Liver (tissue), 9 donors: Measurements from ENCODE around the gene LKAAEAR1. TPM values are rescaled to one million over a fixed set of nuclear protein-coding genes. Genes with fewer than 3 reads are reported as not detected.
A peak's percentile ranks its signal among the peaks of the same experiment; 100 is the strongest.

Source experiments
- DNase-seq: peaks from one replicate; pipeline ENCODE4 v3.0.0-alpha.2; 2017; ENCODE audit warnings: low spot score
- H3K27ac ChIP-seq, 2 donors: one replicate each; pipeline ENCODE4 v1.7.0; 2013; ENCODE audit warnings: inconsistent platforms in 2 of 2, low read length in 2 of 2, control low read depth in 1 of 2, low read depth in 1 of 2, mild to moderate bottlenecking in 1 of 2
- H3K27me3 ChIP-seq, 4 donors: one replicate each; pipeline versions ENCODE4 v1.6.1 to v1.7.0; 2013; ENCODE audit warnings: low read length in 3 of 4, inconsistent platforms in 1 of 4, mild to moderate bottlenecking in 1 of 4, moderate library complexity in 1 of 4; ENCODE audit not compliant: control insufficient read depth in 4 of 4, insufficient read depth in 4 of 4
- H3K36me3 ChIP-seq, 4 donors: one replicate each; pipeline versions ENCODE4 v1.6.1 to v1.7.0; 2013; ENCODE audit warnings: low read length in 3 of 4, mild to moderate bottlenecking in 3 of 4, low read depth in 1 of 4, moderate library complexity in 1 of 4; ENCODE audit not compliant: control insufficient read depth in 4 of 4, insufficient read depth in 3 of 4
- H3K4me1 ChIP-seq, 4 donors: one replicate each; pipeline versions ENCODE4 v1.6.1 to v1.7.0; 2013; ENCODE audit warnings: low read length in 3 of 4, mild to moderate bottlenecking in 3 of 4, moderate library complexity in 1 of 4; ENCODE audit not compliant: control insufficient read depth in 4 of 4, insufficient read depth in 4 of 4
- H3K4me3 ChIP-seq, 3 donors: one replicate each; pipeline versions ENCODE4 v1.6.1 to v1.7.0; 2013; ENCODE audit warnings: low read length in 3 of 3, control low read depth in 1 of 3, low read depth in 1 of 3, mild to moderate bottlenecking in 1 of 3
- H3K9ac ChIP-seq, 2 donors: one replicate each; pipeline ENCODE4 v1.7.0; 2013; ENCODE audit warnings: low read length in 2 of 2, mild to moderate bottlenecking in 2 of 2, moderate library complexity in 2 of 2, control low read depth in 1 of 2, low read depth in 1 of 2
- H3K9me3 ChIP-seq, 4 donors: one replicate each; pipeline versions ENCODE4 v1.6.1 to v1.7.0; 2013; ENCODE audit warnings: low read length in 3 of 4; ENCODE audit not compliant: control insufficient read depth in 4 of 4
- CTCF ChIP-seq: fragments of 150-350 bp; IDR thresholded peaks from 2 replicates; pipeline ENCODE4 v1.5.1; 2017; ENCODE audit warnings: improper control_type of control experiment, low read depth, low read length; ENCODE audit not compliant: missing input control
- FOXA1 ChIP-seq: IDR thresholded peaks from 2 replicates; pipeline ENCODE4 v1.6.1; 2016; ENCODE audit warnings: antibody characterized with exemption
- FOXA2 ChIP-seq: IDR thresholded peaks from 2 replicates; pipeline ENCODE4 v1.6.1; 2016; ENCODE audit warnings: antibody characterized with exemption
- GABPA ChIP-seq, 2 donors: IDR thresholded peaks in 1 of 2; conservative IDR thresholded peaks in 1 of 2; 2 replicates each; pipeline ENCODE4 v1.6.1; 2016; ENCODE audit warnings: antibody characterized with exemption in 2 of 2, mild to moderate bottlenecking in 1 of 2, moderate library complexity in 1 of 2
- HNF4A ChIP-seq, 2 donors: conservative IDR thresholded peaks; 2 replicates each; pipeline ENCODE4 v1.6.1; 2016; ENCODE audit warnings: antibody characterized with exemption in 2 of 2, mild to moderate bottlenecking in 2 of 2
- HNF4G ChIP-seq: IDR thresholded peaks from 2 replicates; pipeline ENCODE4 v1.6.1; 2016; ENCODE audit warnings: antibody characterized with exemption
- JUND ChIP-seq, 2 donors: IDR thresholded peaks; 2 replicates each; pipeline ENCODE4 v1.6.1; 2016; ENCODE audit warnings: antibody characterized with exemption in 2 of 2
- MAX ChIP-seq: IDR thresholded peaks from 2 replicates; pipeline ENCODE4 v1.6.1; 2016; ENCODE audit warnings: antibody characterized with exemption
- NR2F2 ChIP-seq: IDR thresholded peaks from 2 replicates; pipeline ENCODE4 v1.6.1; 2016; ENCODE audit warnings: antibody characterized with exemption
- RAD21 ChIP-seq, 2 donors: IDR thresholded peaks; 2 replicates each; pipeline ENCODE4 v1.6.1; 2016; ENCODE audit warnings: antibody characterized with exemption in 2 of 2, mild to moderate bottlenecking in 2 of 2
- REST ChIP-seq: IDR thresholded peaks from 2 replicates; pipeline ENCODE4 v1.6.1; 2016; ENCODE audit warnings: antibody characterized with exemption, mild to moderate bottlenecking
- RXRA ChIP-seq, 2 donors: IDR thresholded peaks; 2 replicates each; pipeline ENCODE4 v1.6.1; 2017 to 2018; ENCODE audit warnings: antibody characterized with exemption in 2 of 2, mild to moderate bottlenecking in 1 of 2
- SP1 ChIP-seq: IDR thresholded peaks from 2 replicates; pipeline ENCODE4 v1.6.1; 2018; ENCODE audit warnings: antibody characterized with exemption, mild to moderate bottlenecking
- ZBTB33 ChIP-seq: IDR thresholded peaks from 2 replicates; pipeline ENCODE4 v1.6.1; 2016; ENCODE audit warnings: antibody characterized with exemption
- WGBS: extraction: QIAGEN DNeasy Blood & Tissue Kit; methylation state at CpG from one replicate; pipeline ENCODE4 v1.1.7; 2013; 5-methylcytosine and 5-hydroxymethylcytosine counted together
- polyA plus RNA-seq, 2 donors: library from polyadenylated mRNA; stranded (reverse) in 1 of 2; unstranded in 1 of 2; fragments of 200-250 nt in 1 of 2; fragments of >200 nt in 1 of 2; fragmentation: Nextera tagmentation in 1 of 2; extraction: Ambion mirVana in 1 of 2; gene quantifications; one replicate each; pipeline versions ENCODE4 v1.2.1 to v1.2.3, GENCODE V29; 2013 to 2015
- total RNA-seq, 2 donors: library from RNA; depleted of rRNA; stranded (reverse); fragments of >200 nt; gene quantifications; one replicate each; pipeline ENCODE4 v1.2.3, GENCODE V29; 2014
- donor health status: healthy.
- donor health status: healthy.
- donor health status: healthy.
- donor health status: healthy.
- donor health status: healthy.

LKAAEAR1 gene
- total and polyA plus RNA-seq, 4 donors = 0.08 TPM; not detected in 3

GRCh38 chr20:64077094-64077493 lies 7.1 kb downstream of the LKAAEAR1 start:
- DNase-seq = no peak
- 90% methylated on average over 8 of the region's 8 CpGs for whole genome bisulfite sequencing
- peak overlapping the region; percentile 41 to 58 for H3K27ac ChIP-seq
- peaks cover 0 to 9% (median 0%) of the 10 kb centered on the region in 4 donors for H3K36me3 ChIP-seq
- H3K27me3 ChIP-seq = no peaks in the 10 kb centered on the region
- TF ChIP-seq GABPA (IDR thresholded peaks at IDR 0.05 in 1 of 2, conservative IDR thresholded peaks at IDR 0.05 in 1 of 2) = no peak
- TF ChIP-seq ZBTB33 = no peak
- no peak for TF ChIP-seq CTCF
- no peak for TF ChIP-seq SP1
- no peak for TF ChIP-seq RXRA (IDR thresholded peaks at IDR 0.05)
- no peak for TF ChIP-seq HNF4G
- no peak for TF ChIP-seq FOXA1
- TF ChIP-seq HNF4A (conservative IDR thresholded peaks at IDR 0.05) = no peak
- TF ChIP-seq REST = no peak
- H3K4me1 ChIP-seq = peaks cover 7 to 19% (median 10%) of the 10 kb centered on the region in 4 donors
- H3K9ac ChIP-seq = no peak overlapping the region
- peak overlapping the region in 1 of 3 donors; percentile 26 for H3K4me3 ChIP-seq
- H3K9me3 ChIP-seq = no peaks in the 10 kb centered on the region

- H3K36me3 ChIP-seq = peaks cover 0 to 10% (median 0%) of the 10 kb centered on the region in 4 donors
- H3K9me3 ChIP-seq = no peaks in the 10 kb centered on the region
- H3K9ac ChIP-seq = no peak overlapping the region
- peak overlapping the region in 1 of 3 donors; percentile 15 for H3K4me3 ChIP-seq
- no peak for DNase-seq
- H3K27me3 ChIP-seq = no peaks in the 10 kb centered on the region
- WGBS = 94% methylated on average over 22 of the region's 22 CpGs
- no peak overlapping the region for H3K27ac ChIP-seq
- H3K4me1 ChIP-seq = peaks cover 7 to 19% (median 10%) of the 10 kb centered on the region in 4 donors
- TF ChIP-seq GABPA (IDR thresholded peaks at IDR 0.05 in 1 of 2, conservative IDR thresholded peaks at IDR 0.05 in 1 of 2) = no peak
- TF ChIP-seq MAX = no peak
- no peak for TF ChIP-seq FOXA2
- no peak for TF ChIP-seq ZBTB33
- TF ChIP-seq FOXA1 = no peak
- no peak for TF ChIP-seq SP1
- no peak for TF ChIP-seq CTCF
- no peak for TF ChIP-seq RAD21 (IDR thresholded peaks at IDR 0.05)
- TF ChIP-seq NR2F2 = no peak
- TF ChIP-seq RXRA (IDR thresholded peaks at IDR 0.05) = no peak
- no peak for TF ChIP-seq JUND (IDR thresholded peaks at IDR 0.05)
Measured at GRCh38 chr20:64076061-64076997, 7.9 kb downstream of the LKAAEAR1 start.
